ENCODE data around the gene AFF2.

Gene AFF2

DNA sequence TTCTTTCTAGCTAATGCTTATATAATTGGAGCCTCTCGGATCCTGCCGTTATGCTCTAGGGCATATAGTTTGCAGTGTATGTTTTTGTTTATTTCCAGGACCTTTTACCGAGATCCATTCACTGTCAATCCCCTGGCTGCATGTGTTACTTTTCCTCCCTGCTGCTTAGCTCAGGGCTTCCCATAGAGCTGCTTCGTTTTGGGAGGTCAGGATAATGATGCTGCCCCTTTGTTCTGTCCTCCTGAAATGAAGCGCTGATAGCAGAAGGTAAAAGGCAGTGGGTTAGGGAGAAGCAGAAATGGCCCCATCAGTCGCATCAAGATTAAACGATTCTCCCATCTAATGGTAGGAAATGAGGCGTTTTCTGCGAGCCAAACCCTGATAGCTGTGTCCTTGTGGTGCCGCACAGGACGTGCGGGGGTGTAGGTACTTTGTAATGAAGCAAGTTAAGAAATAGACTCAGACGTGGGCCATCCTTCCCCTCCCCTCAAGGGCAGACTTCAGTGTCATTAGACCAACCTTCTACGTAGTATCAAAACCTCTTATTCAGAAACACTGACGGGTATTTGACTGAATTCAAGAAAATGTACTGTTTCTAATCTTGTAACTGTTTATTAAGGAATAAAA, 37.3 kb downstream of the AFF2 start:
- no peak for DNase-seq (ENCODE audit: low read depth)

DNA sequence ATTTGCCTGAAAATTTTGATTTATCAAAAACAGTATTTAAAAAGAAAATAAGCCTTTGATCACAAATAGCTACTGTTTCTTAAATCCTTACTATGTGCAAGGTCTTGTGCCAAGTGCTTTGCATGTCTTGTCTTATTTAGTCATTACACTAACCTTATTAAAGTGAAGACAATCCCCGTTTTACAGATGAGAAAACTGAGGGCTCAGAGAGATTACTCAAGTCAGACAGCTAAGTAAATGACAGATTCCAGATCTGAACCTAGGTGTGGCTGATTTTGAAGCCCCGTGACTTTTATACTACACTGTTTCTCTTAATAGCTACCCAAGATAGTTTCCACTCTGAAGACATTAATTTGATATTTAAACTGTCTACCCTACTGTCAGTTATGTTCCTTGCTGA, 38.2 kb downstream of the AFF2 start:
- no peak for DNase-seq (ENCODE audit: low read depth)

DNA sequence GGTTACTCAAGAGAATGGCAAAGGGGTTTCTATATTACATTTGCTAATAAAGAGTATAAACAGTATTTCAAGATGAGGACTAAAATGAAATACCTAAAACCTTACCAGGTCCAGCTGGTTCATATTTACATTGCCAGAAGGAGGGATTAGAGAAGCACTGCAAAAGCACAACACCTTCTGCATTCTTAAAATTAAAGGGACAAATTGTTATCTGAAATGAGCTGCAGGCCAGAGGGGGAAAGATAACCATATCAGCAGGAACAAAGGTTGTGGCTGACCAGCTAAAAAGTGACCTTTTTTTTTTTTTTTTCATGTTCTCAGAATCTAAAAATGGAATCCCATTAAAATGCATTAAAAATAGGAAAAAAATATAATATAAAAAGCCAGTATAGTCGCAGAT, 39.7 kb downstream of the AFF2 start:
- DNase-seq (ENCODE audit: low read depth): no peak

DNA sequence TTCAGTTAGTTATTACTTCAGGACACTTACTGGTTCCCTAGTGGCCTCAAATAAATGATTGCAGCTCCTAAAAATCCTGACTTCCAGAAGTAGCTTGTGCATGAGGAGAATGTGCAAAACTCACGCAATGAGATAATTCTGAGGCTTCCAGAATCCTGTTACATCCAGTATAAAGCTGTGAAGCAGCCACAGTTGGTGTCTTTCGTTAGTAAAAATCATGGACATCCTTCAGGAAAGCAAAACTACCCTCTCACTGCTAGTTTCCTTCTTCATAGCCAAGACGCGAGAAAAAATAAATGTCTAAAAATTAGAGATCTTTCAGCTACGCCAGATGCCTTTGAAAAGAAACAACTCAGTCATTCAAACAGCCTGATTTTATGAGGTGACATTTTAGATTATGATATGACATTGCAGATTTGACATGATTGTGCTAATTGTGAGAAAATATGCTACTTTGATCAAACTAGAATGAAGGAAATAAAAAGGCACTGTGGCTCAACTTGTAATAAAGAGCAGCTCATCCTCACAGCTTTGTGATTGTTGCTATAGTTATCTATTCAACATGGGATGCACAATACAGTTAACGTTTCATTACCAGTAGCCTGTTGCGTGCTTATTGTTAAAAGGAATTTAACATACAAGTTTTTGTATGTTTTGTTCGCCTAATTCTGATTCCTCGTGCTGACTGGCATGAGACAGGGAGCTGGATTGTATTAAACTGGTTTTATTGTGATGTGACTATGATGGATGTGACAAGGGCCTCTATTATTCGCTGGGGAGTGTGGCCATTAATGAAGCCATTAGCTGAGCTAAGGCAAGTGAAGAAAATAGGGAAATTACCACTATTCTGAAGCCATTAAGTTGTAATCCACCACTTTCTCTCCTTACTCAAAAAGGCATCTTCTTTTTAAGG, 40.5 kb downstream of the AFF2 start:
- DNase-seq (ENCODE audit: low read depth): no peak

DNA sequence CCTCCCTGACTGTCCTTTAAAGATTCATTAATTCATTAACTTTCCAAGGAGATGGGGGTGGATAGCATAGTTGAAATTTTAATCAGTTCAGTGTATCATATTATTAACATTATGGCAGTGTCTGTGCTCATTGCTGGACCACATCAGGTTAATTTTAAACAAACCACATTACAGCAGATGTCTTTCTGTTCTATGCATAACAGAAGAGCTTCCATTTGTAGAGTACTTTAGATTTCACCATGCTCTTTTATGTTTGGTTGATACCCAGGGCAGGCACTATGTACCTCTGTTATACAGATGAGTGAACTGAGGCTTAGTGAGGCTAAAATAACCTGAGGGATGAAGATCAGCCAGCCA, 41.1 kb downstream of the AFF2 start:
- DNase-seq (ENCODE audit: low read depth): no peak

DNA sequence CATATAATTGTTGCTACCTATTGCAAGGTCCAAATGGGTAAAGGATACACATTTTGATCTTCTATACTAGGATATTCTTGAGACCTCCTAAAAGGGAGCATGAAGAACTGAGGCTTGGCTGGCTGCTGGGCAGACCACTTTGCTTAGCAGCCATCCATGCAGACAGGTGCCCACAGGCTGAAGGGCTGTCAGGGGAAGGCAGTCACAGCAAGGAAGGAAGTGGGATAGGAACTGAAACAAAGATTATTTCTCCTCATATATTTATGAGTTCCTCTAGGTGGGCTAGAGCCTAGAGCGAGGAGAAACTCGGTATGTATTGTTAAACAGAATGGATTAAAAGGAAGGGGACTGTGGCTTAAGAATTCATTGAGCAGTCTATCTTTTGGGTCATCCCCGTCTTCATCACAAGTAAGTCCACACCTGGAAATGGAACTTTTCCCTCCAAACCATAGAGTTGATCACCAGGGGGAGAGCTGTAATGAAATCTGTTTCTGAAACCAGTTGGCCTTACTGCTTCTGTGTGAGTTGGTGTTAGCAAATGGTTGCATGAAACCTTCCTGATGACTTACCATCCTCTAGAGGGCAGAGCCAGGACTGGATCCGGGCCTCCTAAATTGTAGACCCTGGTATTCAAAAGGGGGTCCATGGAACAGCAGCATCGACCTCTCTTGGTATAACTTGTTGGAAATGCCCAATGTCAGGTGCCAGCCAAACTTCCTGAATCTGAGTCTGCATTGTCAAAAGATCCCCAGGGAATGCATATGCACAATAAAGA, 42.3 kb downstream of the AFF2 start:
- no peak for DNase-seq (ENCODE audit: low read depth)

DNA sequence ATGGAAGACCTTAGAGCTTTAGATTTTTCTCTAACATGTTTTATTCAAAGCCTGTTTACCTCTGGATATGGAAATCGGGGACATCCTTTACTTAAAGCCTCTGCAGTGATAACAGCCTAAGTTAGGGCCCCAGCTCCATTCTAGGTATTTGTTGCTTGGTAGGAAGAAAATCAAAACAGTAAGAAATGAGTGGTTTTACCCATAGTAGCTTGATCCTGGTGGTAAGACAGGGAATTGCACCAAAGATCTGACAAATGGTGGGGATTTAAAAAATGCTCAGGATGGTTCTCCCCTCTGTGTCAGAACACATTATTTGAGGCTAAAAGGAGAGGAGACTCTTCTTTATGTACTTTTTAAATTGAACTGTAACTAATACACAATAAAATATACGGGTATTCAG, 52.4 kb downstream of the AFF2 start:
- no peak for DNase-seq (ENCODE audit: low read depth)

- DNase-seq (ENCODE audit: low read depth): no peak
These were observed 54.7 kb downstream of the AFF2 start for GRCh38 chrX:148555101-148555500.

- DNase-seq (ENCODE audit: low read depth): no peak
These were observed 55.3 kb downstream of the AFF2 start for GRCh38 chrX:148555571-148556243.

DNA sequence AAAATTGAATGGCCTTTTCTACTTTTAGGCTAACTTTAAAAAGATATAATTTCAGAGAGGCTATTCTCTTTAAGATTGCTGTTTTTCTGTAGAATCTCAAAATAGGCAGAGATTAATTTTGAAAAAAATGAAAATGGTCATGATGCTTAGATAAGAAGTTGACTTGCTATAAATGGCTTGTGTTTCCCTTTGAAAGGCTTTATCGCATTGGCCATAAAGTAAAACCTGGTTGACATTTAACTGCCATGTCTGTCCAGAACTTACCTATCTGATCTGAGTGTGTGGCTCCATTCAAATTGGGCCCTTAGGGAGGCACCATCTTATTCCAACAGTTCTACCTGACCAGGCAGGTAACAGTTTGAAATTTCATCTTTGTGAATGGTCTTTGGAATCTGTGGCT, 56.1 kb downstream of the AFF2 start:
- no peak for DNase-seq (ENCODE audit: low read depth)

- DNase-seq (ENCODE audit: low read depth): no peak
These were observed 62.4 kb downstream of the AFF2 start for GRCh38 chrX:148562846-148563245.

DNA sequence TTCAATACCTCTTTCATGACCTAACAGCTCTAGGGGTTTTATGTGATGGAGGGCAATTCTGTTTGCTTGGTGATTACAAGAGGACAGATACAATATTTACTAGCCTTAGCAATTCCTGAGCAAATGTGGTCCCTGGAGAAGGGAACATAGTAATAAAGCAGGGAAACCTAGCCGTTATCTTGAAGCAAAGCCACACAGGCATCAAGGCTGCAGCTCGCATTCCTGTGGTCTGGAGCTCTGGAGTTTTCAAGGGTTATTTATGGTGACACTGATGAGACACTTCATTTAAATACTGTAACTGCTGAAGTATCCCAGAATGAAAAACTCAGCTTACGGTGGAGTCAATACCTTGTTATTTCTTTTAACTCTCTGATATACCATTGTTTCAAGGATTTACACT, 66.8 kb downstream of the AFF2 start:
- no peak for DNase-seq (ENCODE audit: low read depth)

DNA sequence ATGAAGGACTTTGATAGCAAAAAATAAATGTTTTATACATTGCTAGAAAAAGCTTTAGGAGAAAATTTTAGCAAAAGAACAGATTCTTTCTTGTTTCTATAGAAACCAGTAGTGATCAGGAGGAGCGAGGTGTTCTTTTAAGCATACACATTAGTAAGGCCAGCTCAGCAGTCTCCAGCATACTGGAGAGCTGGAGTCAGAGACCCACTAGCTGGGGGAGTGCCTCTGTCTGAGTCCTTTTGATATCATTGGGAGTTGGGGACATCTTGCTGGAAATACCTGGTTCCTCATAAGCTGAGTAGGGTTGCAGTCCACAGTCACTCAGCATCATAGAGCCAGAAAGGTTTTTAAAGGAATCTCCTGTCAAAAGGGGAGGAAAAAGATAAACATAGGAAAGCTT, 67.4 kb downstream of the AFF2 start:
- no peak for DNase-seq (ENCODE audit: low read depth)

GRCh38 chrX:148568763-148569162, 68.3 kb downstream of the AFF2 start:
- no peak for DNase-seq (ENCODE audit: low read depth)

DNA sequence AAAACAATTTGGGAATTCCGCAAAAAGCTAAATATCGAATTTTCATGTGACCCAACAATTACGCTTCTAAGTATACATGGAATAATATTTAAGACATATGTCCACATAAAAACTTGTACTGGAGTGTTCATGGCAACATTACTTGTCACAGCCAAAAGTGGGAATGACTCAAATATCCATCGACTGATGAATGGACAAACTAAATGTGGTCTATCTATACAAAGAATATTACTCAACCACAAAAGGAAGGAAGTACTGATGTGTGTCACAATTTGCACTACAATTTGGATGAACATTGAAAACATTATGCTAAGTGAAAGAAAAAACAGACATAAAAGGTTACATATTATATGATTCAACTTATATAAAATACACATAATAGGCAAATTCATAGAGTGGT, 71.9 kb downstream of the AFF2 start:
- no peak for DNase-seq (ENCODE audit: low read depth)

DNA sequence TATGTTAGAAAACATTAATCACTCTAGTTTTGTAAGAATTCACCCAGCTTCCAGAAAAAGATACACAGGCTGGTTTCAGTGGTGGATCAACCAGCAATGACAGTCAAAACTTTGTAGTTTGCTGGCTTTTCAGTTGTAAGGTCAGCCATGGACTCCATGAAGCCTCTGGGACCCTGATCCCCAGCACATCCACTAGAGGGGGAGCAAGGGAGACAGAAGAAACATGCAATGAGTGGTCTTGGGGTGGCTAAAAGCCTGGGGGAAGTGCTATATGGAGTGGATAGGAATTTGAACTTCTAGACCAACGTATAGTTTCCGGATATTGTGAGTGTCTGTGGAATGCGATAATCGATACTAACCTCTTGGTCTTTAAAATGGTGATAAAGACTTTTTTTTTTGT, 72.7 kb downstream of the AFF2 start:
- no peak for DNase-seq (ENCODE audit: low read depth)

- DNase-seq (ENCODE audit: low read depth): no peak
These were observed 74.0 kb downstream of the AFF2 start for GRCh38 chrX:148574237-148574973.

DNA sequence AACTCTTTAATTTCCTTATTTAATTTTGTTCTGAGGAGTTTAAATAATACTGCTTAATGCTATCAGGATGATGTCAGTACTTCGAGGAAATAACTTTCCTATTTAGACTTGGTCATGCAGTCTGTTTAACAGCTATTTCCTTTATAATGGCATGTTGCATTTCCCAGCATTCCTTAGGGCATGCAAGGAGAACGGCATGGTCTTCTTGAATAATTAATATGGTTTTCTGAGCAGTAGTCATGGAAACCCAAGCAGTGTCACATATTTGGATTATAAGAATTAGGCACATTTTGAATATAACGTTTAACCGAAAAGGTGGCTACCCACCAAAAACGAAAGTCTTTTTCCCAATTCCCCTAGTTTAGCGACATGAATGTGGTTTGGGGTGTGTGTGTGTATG, 76.0 kb downstream of the AFF2 start:
- DNase-seq (ENCODE audit: low read depth): no peak

GRCh38 chrX:148577741-148578140, 77.3 kb downstream of the AFF2 start:
- no peak for DNase-seq (ENCODE audit: low read depth)

GRCh38 chrX:148580016-148580415, 79.6 kb downstream of the AFF2 start:
- DNase-seq (ENCODE audit: low read depth): no peak

DNA sequence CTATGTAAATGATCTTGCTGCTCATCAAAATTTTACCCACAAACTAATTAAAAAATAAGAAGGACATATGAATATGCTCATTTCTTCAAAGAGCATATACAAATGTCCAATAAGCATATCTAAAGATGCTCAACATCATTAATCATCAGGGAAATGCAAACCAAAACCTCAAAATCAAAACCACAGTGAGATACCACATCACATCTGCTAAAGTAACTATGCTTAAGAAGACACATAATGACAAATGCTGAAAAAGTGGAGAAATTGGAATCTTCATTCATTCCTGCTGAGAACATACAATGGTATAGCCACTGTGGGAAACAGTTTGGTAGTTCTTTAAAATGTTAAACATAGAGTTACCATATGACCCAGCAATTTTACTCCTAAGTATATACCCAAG, 81.9 kb downstream of the AFF2 start:
- DNase-seq (ENCODE audit: low read depth): no peak

Measured in stimulated activated CD8-positive, alpha-beta memory T cell treated with anti-CD3 and anti-CD28 coated beads, Interleukin-15, amount 100 ng/mL, for 1 hour (primary cell).